DOHH2 (cell line): ENCODE measurements around the gene SKAP1.

ENCODE experiments used
- H3F3A ChIP-seq: fragments of 200-600 bp; sonication (generic), shearing (Covaris generic); 2 replicates; pipeline ENCODE4 v1.6.0; 2016; ENCODE audit warnings: antibody characterized with exemption, mild to moderate bottlenecking; ENCODE audit not compliant: control insufficient read depth, insufficient read depth
- H3K27ac ChIP-seq: fragments of 200-600 bp; sonication (generic); 2 replicates; pipeline ENCODE4 v1.5.1; 2014; ENCODE audit warnings: low read depth, mild to moderate bottlenecking, low read length, moderate library complexity
- H3K27me3 ChIP-seq: fragments of 200-600 bp; sonication (generic); 2 replicates; pipeline ENCODE4 v1.6.1; 2014; ENCODE audit warnings: mild to moderate bottlenecking, low read length, mixed read lengths; ENCODE audit not compliant: control insufficient read depth
- H3K36me3 ChIP-seq: fragments of 200-600 bp; sonication (generic); 2 replicates; pipeline ENCODE4 v1.6.1; 2014; ENCODE audit warnings: mild to moderate bottlenecking, low read length, moderate library complexity, mixed read lengths; ENCODE audit not compliant: control insufficient read depth
- H3K4me1 ChIP-seq: fragments of 200-600 bp; sonication (generic); 2 replicates; pipeline ENCODE4 v1.6.1; 2014; ENCODE audit warnings: mild to moderate bottlenecking, low read length, mixed read lengths; ENCODE audit not compliant: control insufficient read depth
- H3K4me2 ChIP-seq: fragments of 200-600 bp; sonication (generic); 2 replicates; pipeline ENCODE4 v1.6.0; 2014; ENCODE audit warnings: mild to moderate bottlenecking, low read length, moderate library complexity
- H3K4me3 ChIP-seq: fragments of 200-600 bp; sonication (generic); 2 replicates; pipeline ENCODE4 v1.5.1; 2014; ENCODE audit warnings: mild to moderate bottlenecking, low read length, mixed read lengths
- H3K79me2 ChIP-seq: fragments of 200-600 bp; sonication (generic); 2 replicates; pipeline ENCODE4 v1.6.1; 2014; ENCODE audit warnings: mild to moderate bottlenecking, low read length, mixed read lengths; ENCODE audit not compliant: control insufficient read depth
- H3K9me2 ChIP-seq: fragments of 200-600 bp; sonication (generic); replicated peaks from 2 replicates; pipeline ENCODE4 v1.6.1; 2014; ENCODE audit warnings: mild to moderate bottlenecking, low read length, mixed read lengths; ENCODE audit not compliant: control insufficient read depth
- H3K9me3 ChIP-seq: fragments of 200-600 bp; sonication (generic); 2 replicates; pipeline ENCODE4 v1.6.1; 2014; ENCODE audit warnings: antibody characterized with exemption, low read length, mixed read lengths; ENCODE audit not compliant: control insufficient read depth, insufficient read depth
- H4K20me1 ChIP-seq: fragments of 200-600 bp; sonication (generic); 2 replicates; pipeline ENCODE4 v1.6.0; 2014; ENCODE audit warnings: low read depth, mild to moderate bottlenecking, antibody characterized with exemption, low read length, moderate library complexity; ENCODE audit not compliant: control insufficient read depth, insufficient read depth
- CTCF ChIP-seq: fragments of 200-600 bp; sonication (generic); IDR thresholded peaks from one replicate; pipeline ENCODE4 v1.5.1; 2014; ENCODE audit warnings: antibody characterized with exemption, mild to moderate bottlenecking, low read depth, low read length; ENCODE audit not compliant: poor library complexity, severe bottlenecking
- EZH2phosphoT487 ChIP-seq: fragments of 200-600 bp; sonication (generic); IDR thresholded peaks from 2 replicates; pipeline ENCODE4 v1.6.1; 2017; ENCODE audit warnings: borderline replicate concordance, mild to moderate bottlenecking, antibody characterized with exemption, low read length, moderate library complexity, mixed read lengths

SKAP1 gene

GRCh38 chr17:48174833-48175523 lies 255.0 kb downstream of the SKAP1 start:
- H4K20me1 ChIP-seq, result no peaks in the 10 kb centered on the region
- no peaks in the 10 kb centered on the region for H3K36me3 ChIP-seq
- H3K4me3 ChIP-seq, result no peak overlapping the region
- TF ChIP-seq EZH2phosphoT487, result no peak
- no peak for TF ChIP-seq CTCF
- H3K4me1 ChIP-seq, result no peaks in the 10 kb centered on the region
- no peaks in the 10 kb centered on the region for H3K9me2 ChIP-seq
- H3K27me3 ChIP-seq, result peaks cover 21% of the 10 kb centered on the region
- no peak overlapping the region for H3K4me2 ChIP-seq
- H3K9me3 ChIP-seq, result no peaks in the 10 kb centered on the region
- H3F3A ChIP-seq, result no peaks in the 10 kb centered on the region
- no peaks in the 10 kb centered on the region for H3K79me2 ChIP-seq
- no peak overlapping the region for H3K27ac ChIP-seq

GRCh38 chr17:48173191-48173984 lies 256.6 kb downstream of the SKAP1 start:
- no peak for TF ChIP-seq CTCF
- no peak for TF ChIP-seq EZH2phosphoT487
- no peaks in the 10 kb centered on the region for H3K36me3 ChIP-seq
- H3K9me3 ChIP-seq, result no peaks in the 10 kb centered on the region
- H3K4me1 ChIP-seq, result no peaks in the 10 kb centered on the region
- no peaks in the 10 kb centered on the region for H4K20me1 ChIP-seq
- peaks cover 20% of the 10 kb centered on the region for H3K27me3 ChIP-seq
- no peak overlapping the region for H3K4me3 ChIP-seq
- H3K9me2 ChIP-seq, result no peaks in the 10 kb centered on the region
- no peaks in the 10 kb centered on the region for H3F3A ChIP-seq
- no peaks in the 10 kb centered on the region for H3K79me2 ChIP-seq
- H3K27ac ChIP-seq, result no peak overlapping the region
- no peak overlapping the region for H3K4me2 ChIP-seq

GRCh38 chr17:48169926-48170325 lies 260.1 kb downstream of the SKAP1 start:
- Histone ChIP-seq H4K20me1 (no peaks in the 10 kb centered on the region), H3F3A (no peaks in the 10 kb centered on the region), H3K4me3 (no peak overlapping the region), H3K36me3 (no peaks in the 10 kb centered on the region), H3K27me3 (peaks cover 36% of the 10 kb centered on the region), H3K9me3 (no peaks in the 10 kb centered on the region), H3K9me2 (no peaks in the 10 kb centered on the region), H3K79me2 (no peaks in the 10 kb centered on the region), H3K27ac (no peak overlapping the region), H3K4me2 (no peak overlapping the region), H3K4me1 (no peaks in the 10 kb centered on the region)
- no peak for TF ChIP-seq EZH2phosphoT487
- TF ChIP-seq CTCF, result no peak
